Transverse colon (tissue), 4 donors: Measurements from ENCODE around the gene HTR3A. TPM values are rescaled to one million over a fixed set of nuclear protein-coding genes. Genes with fewer than 3 reads are reported as not detected.

Experiments used
- DNase-seq: peaks from one replicate; pipeline ENCODE4 v3.0.0-alpha.2; 2019
- H3K27ac ChIP-seq, 4 donors: fragments of 200-600 bp; sonication (generic); 2 replicates each; pipeline ENCODE4 v1.5.1; 2016 to 2018; ENCODE audit warnings: inconsistent platforms in 4 of 4
- H3K27me3 ChIP-seq: fragments of 200-600 bp; sonication (generic); 2 replicates; pipeline ENCODE4 v1.5.1; 2017; ENCODE audit warnings: inconsistent platforms
- H3K36me3 ChIP-seq, 4 donors: fragments of 200-600 bp; sonication (generic); 2 replicates each; pipeline ENCODE4 v1.5.1; 2017 to 2019; ENCODE audit warnings: inconsistent platforms in 4 of 4
- H3K4me1 ChIP-seq, 4 donors: fragments of 200-600 bp; sonication (generic); 2 replicates each; pipeline ENCODE4 v1.5.1; 2017 to 2020; ENCODE audit warnings: inconsistent platforms in 4 of 4
- H3K4me3 ChIP-seq, 4 donors: fragments of 200-600 bp; sonication (generic); 1 replicate in 1 of 4; 2 replicates in 3 of 4; pipeline versions ENCODE4 v1.5.1 to v1.6.1; 2017 to 2019; ENCODE audit warnings: inconsistent platforms in 4 of 4
- H3K9me3 ChIP-seq, 2 donors: fragments of 200-600 bp; sonication (generic); 2 replicates each; pipeline ENCODE4 v1.5.1; 2017 to 2019; ENCODE audit warnings: inconsistent platforms in 2 of 2
- EP300 ChIP-seq: sonication (generic); formaldehyde crosslinking; IDR thresholded peaks from one replicate; pipeline ENCODE4 v1.6.1; 2017; ENCODE audit warnings: antibody characterized with exemption, low read depth
- POLR2A ChIP-seq: fragments of 450-650 bp; IDR thresholded peaks from one replicate; pipeline ENCODE4 v1.6.1; 2016; ENCODE audit warnings: antibody characterized with exemption, mild to moderate bottlenecking, moderate library complexity
- POLR2AphosphoS5 ChIP-seq, 3 donors: sonication (generic); formaldehyde crosslinking; IDR thresholded peaks; one replicate each; pipeline ENCODE4 v1.6.1; 2016; ENCODE audit warnings: antibody characterized with exemption in 3 of 3
- WGBS, 2 donors: methylation state at CpG; one replicate each; pipeline ENCODE4 v1.1.5; 2018; ENCODE audit warnings: low coverage in 1 of 2; 5-methylcytosine and 5-hydroxymethylcytosine counted together
- in situ Hi-C, 4 donors: fragments of 200-750 bp; cut with MboI; loops; one replicate each; pipeline versions ENCODE4 v1.15.0 to v1.15.1; 2017; ENCODE audit warnings: low sequenced_read_pairs in 3 of 4, low pct_ligation_motif_present in 1 of 4, low pct_unique_long_range_greater_than_20kb in 1 of 4
- intact Hi-C: fragments of 100-400 bp; cut with DNase I; formaldehyde crosslinking; loops from one replicate; pipeline ENCODE4 v1.15.1; 2023; ENCODE audit warnings: low total_unique reads
- total RNA-seq, 4 donors: library from RNA; depleted of rRNA; stranded (reverse); fragments of >200 nt; gene quantifications; one replicate each; pipeline ENCODE4 v1.1.0, GENCODE V29; 2016
- TF ChIP-seq, protein P1 (sequence below), 5 experiments: fragments of 200-600 bp in 3 of 5; fragments of 450-650 bp in 2 of 5; sonication (generic) in 3 of 5; IDR thresholded peaks; 1 replicate in 2 of 5; 2 replicates in 3 of 5; pipeline ENCODE4 v1.5.1; 2016 to 2017; ENCODE audit warnings: antibody characterized with exemption in 5 of 5, inconsistent platforms in 3 of 5, mild to moderate bottlenecking in 2 of 5, moderate library complexity in 1 of 5

HTR3A gene
- total RNA-seq, 4 donors from 2014 or later: 0.41 to 0.95 TPM; not detected in 2

DNA sequence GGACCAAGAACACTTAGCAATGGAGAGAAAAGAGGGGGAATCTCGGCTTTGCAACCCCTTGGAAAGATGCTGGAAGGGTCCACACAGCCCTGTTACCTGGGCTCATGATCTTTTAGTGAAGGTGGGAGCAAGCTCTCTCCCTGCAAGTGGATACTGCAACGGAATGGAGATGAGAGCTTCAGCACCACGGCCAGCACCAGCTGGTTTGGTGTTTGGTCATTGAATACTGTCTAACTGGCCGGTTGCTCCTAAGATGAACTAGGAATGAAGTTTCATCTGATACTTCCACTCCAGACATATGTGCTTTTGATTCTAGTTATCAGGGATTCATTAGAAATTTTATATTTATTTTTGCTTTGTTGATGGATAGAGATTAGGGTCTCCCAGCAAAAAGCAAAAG is 16.3 kb downstream of the HTR3A start:
- no peak for DNase-seq
- no peaks in the 10 kb centered on the region for H3K9me3 ChIP-seq
- WGBS, 2 donors: 13% methylated on average over 1 to 4 of the region's 4 CpGs
- peaks cover 41% of the 10 kb centered on the region for H3K27me3 ChIP-seq
- intact Hi-C loops: no loop called here
- in situ Hi-C loops: no loop called here
- no peaks in the 10 kb centered on the region for H3K4me1 ChIP-seq
- H3K36me3 ChIP-seq: no peaks in the 10 kb centered on the region
- H3K27ac ChIP-seq: no peak overlapping the region
- H3K4me3 ChIP-seq: no peak overlapping the region
- TF ChIP-seq POLR2AphosphoS5 (IDR thresholded peaks at IDR 0.05): no peak
- TF ChIP-seq POLR2A: no peak
- TF ChIP-seq EP300: no peak
- TF ChIP-seq, protein P1, sequence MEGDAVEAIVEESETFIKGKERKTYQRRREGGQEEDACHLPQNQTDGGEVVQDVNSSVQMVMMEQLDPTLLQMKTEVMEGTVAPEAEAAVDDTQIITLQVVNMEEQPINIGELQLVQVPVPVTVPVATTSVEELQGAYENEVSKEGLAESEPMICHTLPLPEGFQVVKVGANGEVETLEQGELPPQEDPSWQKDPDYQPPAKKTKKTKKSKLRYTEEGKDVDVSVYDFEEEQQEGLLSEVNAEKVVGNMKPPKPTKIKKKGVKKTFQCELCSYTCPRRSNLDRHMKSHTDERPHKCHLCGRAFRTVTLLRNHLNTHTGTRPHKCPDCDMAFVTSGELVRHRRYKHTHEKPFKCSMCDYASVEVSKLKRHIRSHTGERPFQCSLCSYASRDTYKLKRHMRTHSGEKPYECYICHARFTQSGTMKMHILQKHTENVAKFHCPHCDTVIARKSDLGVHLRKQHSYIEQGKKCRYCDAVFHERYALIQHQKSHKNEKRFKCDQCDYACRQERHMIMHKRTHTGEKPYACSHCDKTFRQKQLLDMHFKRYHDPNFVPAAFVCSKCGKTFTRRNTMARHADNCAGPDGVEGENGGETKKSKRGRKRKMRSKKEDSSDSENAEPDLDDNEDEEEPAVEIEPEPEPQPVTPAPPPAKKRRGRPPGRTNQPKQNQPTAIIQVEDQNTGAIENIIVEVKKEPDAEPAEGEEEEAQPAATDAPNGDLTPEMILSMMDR (IDR thresholded peaks at IDR 0.05): no peak

DNA sequence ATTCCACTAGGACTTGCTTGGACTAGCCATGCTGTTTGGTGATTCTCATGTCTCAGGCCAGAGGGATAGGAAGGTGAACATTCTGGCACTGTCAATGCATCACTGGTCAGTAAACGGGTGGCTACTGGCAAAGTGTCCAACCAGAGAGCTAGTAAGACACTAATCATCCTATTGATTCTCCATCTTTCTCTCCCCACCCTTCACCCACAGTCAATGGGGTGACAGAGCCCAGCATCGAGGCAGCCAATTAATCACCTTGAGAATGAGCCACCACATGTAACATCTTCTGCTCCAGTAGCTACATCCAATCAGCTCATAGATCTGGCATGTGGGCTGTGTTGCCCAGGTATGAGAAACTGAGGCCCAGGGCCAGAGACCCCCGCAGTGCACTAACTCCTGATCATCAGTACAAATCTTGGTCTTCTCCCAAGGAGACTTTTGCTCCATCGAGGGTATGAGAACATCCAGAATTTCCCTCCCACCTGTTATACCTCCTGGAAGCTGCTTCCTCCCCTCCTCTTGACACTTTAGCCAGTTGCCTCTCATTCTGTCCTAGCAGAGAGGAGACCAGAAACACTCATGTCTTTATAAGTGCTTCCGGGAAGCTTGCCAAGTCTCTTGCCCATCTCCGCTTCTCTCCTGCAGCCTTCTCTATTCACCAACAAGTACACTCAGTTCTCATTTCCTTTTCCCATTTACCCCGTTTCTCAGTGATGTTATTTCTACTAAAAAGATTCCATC is 17.0 kb downstream of the HTR3A start:
- DNase-seq: no peak
- no peak for TF ChIP-seq POLR2A
- Histone ChIP-seq H3K36me3 (no peaks in the 10 kb centered on the region), H3K4me1 (no peaks in the 10 kb centered on the region), H3K27me3 (peaks cover 43% of the 10 kb centered on the region), H3K9me3 (no peaks in the 10 kb centered on the region), H3K27ac (no peak overlapping the region), H3K4me3 (no peak overlapping the region)
- intact Hi-C loops: loop anchor here (2.0 kb wide), 1 partner anchor 271 kb away; no protein-coding TSS in a partner anchor
- in situ Hi-C loops: no loop called here
- 29 to 50% methylated on average over 2 to 7 of the region's 7 CpGs for WGBS, 2 donors

DNA sequence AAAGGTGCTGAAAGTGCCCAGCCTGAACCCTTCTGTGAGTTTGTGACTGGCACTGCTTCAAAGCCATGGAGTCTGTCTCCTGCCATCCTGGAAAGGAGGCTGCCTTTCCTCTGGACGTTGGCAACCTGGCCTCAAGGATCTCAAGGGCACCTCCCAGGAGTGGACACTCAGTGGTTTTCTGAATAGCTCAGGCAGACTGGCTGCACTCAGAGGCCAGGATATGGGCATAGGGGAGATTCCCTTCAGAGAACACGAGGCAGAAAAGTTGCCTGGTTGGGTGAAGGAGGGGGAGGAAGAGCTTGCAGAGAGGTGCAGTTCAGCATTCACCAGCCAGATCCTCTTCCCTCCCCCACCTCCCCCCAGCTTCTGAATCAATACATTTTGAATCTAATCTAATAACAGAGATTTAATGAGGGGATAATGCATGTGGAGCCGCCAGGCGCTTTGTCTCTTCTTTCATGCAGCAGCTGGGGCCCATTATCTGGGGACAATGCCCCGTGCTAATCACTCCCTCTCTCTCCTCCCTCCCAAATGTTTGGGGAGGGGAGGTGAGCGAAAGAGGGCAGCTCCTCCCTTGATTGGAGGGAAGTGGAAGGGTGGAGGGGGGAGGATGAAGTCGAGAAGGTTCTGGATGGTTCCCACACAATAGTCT is 17.7 kb downstream of the HTR3A start:
- Histone ChIP-seq H3K4me3 (no peak overlapping the region), H3K9me3 (no peaks in the 10 kb centered on the region), H3K27me3 (peaks cover 49% of the 10 kb centered on the region), H3K36me3 (no peaks in the 10 kb centered on the region), H3K4me1 (no peaks in the 10 kb centered on the region), H3K27ac (no peak overlapping the region)
- no peak for DNase-seq
- TF ChIP-seq EP300 (no peak), POLR2A (no peak), POLR2AphosphoS5 (IDR thresholded peaks at IDR 0.05) (no peak)
- TF ChIP-seq, protein P1 (IDR thresholded peaks at IDR 0.05): no peak
- 0 to 26% methylated on average over 1 to 7 of the region's 7 CpGs for WGBS, 2 donors
- intact Hi-C loops (loop anchor here (2.0 kb wide), 1 partner anchor 270 kb away; no protein-coding TSS in a partner anchor), in situ Hi-C loops (no loop called here)

DNA sequence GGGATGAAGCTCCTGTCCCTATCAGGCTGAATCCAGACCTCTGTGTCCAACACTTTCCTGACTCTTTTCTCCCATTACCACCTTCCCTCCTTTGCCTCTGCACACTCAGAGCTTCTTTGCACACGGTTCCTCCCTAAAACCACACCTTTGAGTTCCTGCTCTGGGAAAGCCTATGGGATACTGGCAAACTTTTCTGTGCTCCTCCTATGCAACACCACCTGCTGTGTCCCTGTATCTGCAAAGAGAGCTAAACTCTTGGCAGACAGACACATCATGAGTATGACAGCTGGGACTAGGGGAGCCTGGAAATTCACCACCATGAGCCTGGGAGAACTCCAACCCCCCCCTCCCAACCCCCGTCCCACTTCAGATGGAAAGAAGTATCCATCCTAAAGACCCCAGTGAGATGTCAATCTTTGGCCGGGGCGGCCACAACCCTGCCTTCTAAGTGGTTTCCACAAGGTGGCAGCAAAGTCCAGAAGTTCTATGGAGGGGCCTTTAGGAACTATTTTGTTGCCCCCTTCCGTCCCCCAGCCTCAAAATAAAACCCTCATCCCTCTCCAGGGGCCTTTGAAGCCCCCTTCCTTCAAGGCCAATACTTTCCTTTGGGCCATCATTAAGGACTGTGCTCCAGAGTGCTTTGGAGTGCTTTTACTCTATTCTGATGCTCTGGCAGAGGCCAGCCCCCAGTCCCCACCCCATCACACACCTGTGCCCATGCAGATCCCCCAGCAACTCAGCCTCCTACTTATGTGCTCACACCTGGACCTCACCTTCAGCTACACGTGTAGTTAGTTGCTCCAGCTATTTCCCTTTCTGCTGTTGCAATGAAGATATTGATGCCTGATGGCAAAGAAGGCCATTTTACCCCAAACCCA is 19.4 kb downstream of the HTR3A start:
- Histone ChIP-seq H3K4me3 (no peak overlapping the region), H3K27ac (no peak overlapping the region), H3K4me1 (no peaks in the 10 kb centered on the region), H3K27me3 (peaks cover 54% of the 10 kb centered on the region), H3K9me3 (no peaks in the 10 kb centered on the region), H3K36me3 (no peaks in the 10 kb centered on the region)
- WGBS, 2 donors: 0 to 2% methylated on average over 2 to 4 of the region's 6 CpGs
- in situ Hi-C loops: no loop called here
- no peak for TF ChIP-seq POLR2AphosphoS5 (IDR thresholded peaks at IDR 0.05)
- TF ChIP-seq, protein P1 (IDR thresholded peaks at IDR 0.05): peak; percentile 61 to 78 (median 73)
- intact Hi-C loops: no loop called here
- DNase-seq: no peak
